HT1080 (cell line): Measurements from ENCODE around the gene TEX101. TPM values are rescaled to one million over a fixed set of nuclear protein-coding genes. Genes with fewer than 3 reads are reported as not detected.
"Not testable (repeated sequence)": the region's sequence is repeated elsewhere in the genome, so short reads cannot be mapped to it uniquely, and the experiment has no call there.

ENCODE experiments used
- DNase-seq: peaks from one replicate; pipeline ENCODE4 v3.0.0-alpha.2; 2015; ENCODE audit warnings: low read depth
- polyA plus RNA-seq, 2 experiments: library from polyadenylated mRNA; depleted of rRNA; stranded (reverse); fragments of >200 nt; gene quantifications; 2 replicates each; pipeline ENCODE4 v1.2.3, GENCODE V29; 2015
- total RNA-seq: library from RNA; depleted of rRNA; stranded (reverse); fragments of >200 nt; shearing (Covaris generic); gene quantifications from 2 replicates; pipeline ENCODE4 v1.2.3, GENCODE V29; 2014; rRNA removed

Gene TEX101, protein sequence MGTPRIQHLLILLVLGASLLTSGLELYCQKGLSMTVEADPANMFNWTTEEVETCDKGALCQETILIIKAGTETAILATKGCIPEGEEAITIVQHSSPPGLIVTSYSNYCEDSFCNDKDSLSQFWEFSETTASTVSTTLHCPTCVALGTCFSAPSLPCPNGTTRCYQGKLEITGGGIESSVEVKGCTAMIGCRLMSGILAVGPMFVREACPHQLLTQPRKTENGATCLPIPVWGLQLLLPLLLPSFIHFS
- total RNA-seq: not detected in 2 replicates
- polyA plus RNA-seq (2015; cell fraction: cytosol; rRNA removed): not detected in 2 replicates
- polyA plus RNA-seq (2015; cell fraction: nucleus; rRNA removed): not detected in 2 replicates

DNA sequence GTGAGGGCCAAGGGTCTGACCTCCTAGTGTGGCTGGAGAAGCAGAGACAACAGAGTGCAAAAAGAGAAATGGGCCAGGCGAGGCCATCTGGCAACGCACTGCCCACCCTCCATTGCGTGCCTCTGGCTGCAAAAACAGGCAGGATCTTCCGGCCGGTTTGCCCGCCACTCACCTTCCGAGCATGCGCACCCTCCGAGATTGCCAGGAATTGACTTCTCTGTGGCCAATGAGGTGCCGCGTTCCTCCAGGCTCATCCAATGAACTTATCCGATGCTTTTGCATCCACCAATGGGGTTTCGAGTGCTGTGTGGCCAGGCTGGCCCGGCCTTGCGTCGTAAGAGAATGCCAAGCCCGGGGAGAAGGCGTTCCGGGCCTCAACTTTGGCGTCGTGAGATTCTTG lies at the start of gene TEX101:
TSS of gene TEX101 (plus strand) at position 337 of the 400 bp plus-strand sequence. CDS start 1,030 bp downstream, outside the sequence.
- DNase-seq: no peak

DNA sequence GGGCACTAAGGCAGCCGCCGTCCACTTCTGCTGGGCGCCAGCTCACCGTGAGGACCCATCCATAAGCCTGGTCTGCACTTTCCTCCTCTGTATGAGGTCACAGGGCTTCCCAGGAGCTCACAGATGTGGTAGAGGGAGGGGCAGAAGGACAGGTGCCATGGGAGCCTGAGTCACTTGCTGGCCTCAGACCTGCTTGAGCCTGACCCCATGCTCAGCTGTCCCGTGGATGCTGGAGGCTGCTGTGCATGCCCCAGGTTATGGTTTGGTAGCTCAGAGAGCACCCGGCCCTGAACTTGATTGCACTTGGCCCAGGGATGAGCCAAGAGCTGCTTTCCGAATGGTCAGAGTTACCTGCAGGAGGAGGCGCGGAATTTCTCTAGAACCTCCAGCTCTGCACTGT lies 49.0 kb upstream of the TEX101 start:
- DNase-seq: not testable (repeated sequence)

DNA sequence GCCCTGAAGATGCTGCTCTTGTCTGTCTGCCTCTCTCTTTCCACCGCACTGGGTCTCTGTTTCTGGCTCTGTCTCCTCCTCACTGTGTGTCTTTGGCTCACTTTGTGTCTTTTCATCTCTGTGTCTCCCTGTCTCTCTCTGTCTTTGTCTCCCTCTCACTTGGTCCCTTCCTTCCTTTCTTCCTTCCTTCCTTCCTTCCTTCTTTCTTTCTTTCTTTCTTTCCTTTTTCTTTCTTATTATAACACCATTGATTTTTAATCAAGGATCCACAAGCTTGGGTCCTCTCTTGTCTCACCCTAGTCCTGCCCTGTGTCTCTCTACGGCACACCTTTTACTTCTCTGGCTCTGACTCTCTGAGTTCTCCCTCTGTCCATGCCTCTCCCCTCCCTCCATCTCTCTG lies 46.9 kb upstream of the TEX101 start:
- DNase-seq: no peak

DNA sequence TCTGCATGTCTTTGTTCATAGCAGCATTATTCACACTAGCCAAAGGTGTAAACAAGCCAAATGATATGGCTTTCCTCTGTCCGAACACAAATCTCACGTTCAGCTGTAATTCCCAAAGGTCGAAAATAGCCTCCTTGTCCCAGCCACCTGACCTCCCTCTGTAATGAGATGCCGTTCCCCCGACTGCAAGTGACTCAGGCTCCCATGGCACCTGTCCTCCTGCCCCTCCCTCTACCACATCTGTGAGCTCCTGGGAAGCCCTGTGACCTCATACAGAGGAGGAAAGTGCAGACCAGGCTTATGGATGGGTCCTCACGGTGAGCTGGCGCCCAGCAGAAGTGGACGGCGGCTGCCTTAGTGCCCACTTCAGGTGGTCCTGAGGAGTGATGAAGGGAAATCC lies 45.8 kb upstream of the TEX101 start:
- not testable (repeated sequence) for DNase-seq

DNA sequence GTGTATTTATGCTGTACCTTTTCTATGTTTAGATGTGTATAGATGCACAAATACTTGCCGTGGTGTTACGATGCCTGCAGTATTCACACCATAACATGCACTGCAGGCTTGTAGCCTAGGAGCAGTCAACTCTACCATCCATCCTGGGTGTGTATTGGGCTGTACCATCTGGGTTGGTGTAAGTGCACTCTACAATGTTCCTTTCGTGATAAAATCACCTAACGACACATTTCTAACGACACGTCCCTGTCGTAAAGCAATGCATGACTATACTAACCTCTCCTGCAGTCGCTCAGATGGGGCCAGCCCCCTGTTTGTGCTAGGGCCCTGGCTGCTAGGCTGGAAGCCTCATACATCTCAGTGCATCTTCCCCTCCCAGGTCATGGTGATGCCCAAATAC lies 42.8 kb upstream of the TEX101 start:
- no peak for DNase-seq

DNA sequence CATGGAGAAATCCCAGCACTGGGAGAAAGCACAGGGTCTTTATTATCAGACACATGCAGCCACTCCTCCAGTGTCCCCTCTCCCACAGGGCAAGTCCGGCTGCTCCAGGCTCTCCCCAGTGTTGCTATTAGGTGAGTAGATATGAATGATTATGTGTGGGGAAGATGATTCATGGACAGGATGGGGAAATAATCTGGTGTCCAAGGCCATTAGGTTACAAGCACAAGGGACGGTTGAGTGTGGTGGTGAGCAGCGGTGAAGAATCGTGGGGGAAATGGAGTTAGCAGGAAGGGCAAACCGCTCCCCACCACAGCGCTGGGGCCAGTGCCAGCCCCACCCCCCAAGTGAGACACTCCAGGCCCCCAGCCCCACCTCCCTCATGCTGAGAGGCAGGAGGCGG lies 42.2 kb upstream of the TEX101 start:
- DNase-seq: peak; percentile 44

DNA sequence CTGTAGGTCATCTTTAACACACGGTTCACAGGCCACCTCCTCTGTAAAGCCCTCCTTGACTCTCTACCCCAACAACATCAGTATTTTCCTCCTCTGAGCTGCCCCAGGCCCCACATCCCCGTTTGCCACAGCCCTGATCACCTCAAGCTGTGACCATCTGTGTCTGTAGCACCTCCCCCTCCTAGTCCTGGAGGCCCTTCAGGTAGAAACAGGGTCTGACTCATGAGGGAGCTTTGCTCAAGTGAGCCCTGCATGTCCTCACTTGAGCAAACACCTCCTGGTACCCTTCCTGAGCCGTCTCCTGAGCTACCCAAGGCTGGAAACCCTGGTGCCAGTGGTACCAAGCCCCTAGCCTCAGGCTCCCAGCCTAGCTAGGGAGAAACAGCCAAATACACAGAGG lies 37.1 kb upstream of the TEX101 start:
- not testable (repeated sequence) for DNase-seq

DNA sequence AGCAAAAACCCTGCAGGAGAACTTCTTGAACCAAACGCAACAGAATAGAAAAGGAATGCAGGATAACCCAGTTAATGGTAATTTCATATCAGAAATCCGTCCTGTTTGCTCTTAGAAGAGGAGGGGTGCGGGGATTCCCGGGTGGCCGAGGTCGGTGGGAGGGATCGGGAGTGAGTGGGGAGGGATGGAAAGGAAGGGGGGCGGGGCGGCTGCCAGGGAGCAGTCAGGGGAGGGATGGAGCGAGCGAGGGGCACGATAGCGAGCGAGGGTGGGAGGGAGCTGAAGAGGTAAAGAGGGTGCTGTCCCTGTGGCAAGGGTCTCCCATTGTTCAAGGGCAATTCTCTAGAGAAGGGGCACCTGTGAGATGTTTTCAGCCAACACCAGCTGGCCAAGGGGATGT lies 34.7 kb upstream of the TEX101 start:
- DNase-seq: no peak

DNA sequence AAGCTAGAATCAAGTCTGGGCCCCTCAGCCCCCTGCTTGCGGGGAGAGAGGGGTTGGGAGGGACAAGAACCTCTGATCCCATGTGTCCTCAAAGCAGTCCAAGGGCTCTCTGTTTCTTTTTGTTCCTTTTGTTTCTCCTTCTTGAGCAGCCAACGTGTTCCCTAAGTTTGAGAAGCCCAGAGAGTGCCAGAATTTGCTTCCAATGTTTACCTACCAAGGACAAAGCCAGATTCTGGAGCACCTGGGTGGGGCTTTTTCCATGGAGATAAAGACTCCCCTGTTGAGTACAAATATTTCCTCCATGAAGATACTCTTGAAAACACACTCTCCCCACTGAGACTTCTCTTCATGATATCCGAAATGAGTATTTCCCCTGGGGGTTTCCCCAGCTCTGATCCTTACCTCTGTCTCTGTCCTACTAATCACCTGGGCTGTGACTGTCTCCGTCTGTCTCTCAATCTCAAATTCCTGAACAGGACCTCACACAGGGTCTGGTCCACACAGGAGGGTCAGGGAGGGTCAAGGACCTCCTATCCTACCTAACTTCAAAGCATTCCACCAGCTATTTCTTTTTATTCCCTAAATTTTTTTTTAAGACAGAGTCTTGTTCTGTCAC lies 33.8 kb upstream of the TEX101 start:
- DNase-seq: no peak

DNA sequence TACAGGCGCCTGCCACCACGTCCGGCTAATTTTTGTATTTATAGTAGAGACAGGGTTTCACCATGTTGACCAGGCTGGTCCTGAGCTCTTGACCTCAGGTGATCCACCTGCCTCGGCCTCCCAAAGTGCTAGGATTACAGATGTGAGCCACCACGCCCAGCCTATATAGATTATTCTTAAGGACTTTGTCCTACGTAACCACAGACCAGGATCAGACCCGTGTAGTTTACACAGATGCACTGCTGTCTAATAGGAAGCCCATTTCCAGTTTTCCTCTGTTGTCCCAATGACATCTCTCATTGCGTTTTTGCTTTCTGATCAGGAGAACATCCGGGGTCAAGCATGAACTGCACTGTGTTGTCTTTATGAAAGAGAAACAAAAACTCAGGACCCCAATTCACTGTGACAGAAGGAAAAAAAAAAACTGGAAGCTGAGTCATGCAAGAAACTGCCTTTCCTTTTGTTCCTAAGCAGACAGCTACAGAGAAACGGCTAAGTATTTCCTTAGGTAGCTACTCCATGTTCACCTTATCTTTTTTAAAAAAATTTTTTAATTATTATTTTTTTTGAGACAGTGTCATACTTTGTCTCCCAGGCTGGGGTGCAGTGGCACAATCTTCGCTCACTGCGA lies 32.0 kb upstream of the TEX101 start:
- DNase-seq: peak; percentile 10

DNA sequence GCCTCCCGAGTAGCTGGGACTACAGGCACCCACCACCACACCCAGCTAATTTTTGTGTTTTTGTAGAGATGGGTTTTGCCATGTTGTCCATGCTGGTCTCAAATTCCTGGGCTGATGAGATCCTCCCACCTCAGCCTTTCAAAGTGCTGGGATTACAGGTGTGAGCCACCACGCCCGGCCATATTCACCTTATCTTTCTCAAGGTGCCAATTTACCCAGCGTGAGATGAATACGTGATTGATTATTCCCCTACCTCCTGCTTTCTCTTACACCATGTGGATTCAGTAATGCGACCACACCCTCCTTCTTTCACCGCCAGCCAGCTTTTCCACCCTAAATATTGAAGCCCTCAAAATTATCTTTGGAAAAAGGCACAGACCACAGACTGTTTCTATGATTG lies 31.4 kb upstream of the TEX101 start:
- DNase-seq: not testable (repeated sequence)

DNA sequence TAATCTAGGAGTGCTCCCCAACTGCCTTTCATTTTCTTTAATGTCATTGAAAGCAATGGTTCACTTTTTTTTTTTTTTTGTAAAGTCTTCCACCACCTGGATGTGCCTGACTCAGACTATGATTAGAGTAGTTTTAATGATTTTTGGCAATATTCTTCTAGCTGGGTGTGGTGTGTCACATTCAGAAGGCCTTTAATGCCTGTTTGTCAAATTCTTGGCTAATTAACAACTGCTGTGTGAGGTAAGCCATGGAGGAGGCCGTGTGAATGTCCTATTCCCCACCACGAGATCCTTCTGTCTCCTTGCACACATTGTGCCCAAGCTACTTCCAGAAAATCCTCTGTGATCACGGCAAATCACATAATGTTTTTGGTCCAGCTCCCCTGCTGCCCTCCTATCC lies 30.9 kb upstream of the TEX101 start:
- not testable (repeated sequence) for DNase-seq

DNA sequence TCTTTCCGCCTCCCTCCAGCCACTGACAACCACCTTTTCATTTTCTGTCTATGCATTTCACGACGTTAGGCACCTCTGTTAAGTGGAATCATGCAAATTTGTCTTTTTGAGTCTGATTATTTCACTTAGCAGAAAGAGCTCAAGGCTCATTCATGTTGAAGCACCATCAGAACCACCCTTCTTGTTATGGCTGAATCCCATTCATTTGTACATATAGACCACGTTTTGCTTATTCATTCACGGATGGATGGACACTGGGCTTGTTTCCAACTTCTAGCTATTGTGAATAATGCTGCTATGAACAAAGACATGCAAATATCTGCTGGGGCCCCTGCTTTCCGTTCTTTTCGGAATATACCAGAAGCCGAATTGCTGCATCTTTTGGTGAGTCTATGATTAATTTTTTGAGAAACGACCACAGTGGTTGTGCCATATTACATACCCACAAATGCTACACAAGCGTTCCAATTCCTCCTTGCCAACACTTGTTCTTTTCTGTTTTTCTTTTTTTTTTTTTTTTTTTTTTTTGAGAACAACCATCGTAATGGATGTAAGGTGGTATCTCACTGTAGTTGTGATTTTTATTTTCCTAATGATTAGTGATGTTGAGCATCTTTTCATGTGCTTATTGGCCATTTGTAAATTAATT lies 23.7 kb upstream of the TEX101 start:
- not testable (repeated sequence) for DNase-seq

DNA sequence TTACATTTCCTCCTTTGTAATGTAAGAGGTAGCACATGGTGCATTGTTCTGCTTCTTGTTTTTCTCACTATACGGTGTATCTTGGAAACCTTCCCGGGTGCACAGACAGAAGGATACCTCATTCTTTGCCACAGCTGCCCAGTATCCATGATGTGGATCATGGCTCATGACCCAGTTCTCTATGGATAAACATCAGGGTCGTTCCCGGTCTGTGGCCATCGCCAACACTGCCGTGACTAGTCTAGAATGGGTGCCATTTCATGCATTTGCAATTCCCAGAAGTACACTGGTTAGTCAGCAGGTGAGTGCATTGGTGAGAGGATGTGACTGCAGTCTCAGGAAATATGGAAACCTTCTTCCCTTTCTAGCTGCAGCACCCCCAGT lies 23.1 kb upstream of the TEX101 start:
- not testable (repeated sequence) for DNase-seq

DNA sequence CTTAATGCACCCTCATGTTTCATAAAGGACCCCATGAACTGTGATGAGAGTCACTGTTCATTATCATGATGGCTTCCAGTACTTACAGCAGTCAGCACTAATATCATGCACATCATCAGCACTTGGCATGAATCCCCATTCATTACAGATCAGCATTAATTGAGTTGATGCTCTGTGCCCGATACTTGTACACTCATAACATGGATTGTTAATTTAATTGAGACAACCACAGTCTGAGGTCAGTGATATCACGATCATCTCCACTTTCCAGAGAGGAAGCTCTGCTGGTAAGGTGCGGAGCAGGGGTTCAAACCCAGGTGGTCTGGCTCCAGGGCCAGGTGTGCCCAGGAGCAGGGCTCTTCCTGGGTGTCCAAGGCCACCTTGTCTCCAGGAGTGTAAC lies 21.2 kb upstream of the TEX101 start:
- not testable (repeated sequence) for DNase-seq

DNA sequence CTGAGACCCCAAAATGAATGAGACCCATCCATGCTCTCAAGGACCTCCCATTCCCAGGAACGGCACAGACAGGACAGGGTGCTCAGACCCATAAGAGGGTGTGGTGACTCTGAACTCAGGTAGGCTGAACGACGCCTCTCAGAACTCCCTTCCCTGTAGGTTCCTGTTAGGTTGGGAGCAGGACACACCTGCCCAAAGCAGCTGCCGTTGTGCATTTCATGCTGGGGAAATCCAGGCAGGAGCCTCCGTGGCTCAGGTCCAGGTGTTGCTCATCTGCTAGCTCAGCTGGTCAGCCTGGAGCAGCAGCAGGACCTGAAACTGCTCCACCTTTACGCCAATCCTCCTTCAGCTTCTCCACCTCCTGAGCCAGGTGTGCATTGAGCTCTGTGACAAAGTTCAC lies 19.1 kb upstream of the TEX101 start:
- no peak for DNase-seq

DNA sequence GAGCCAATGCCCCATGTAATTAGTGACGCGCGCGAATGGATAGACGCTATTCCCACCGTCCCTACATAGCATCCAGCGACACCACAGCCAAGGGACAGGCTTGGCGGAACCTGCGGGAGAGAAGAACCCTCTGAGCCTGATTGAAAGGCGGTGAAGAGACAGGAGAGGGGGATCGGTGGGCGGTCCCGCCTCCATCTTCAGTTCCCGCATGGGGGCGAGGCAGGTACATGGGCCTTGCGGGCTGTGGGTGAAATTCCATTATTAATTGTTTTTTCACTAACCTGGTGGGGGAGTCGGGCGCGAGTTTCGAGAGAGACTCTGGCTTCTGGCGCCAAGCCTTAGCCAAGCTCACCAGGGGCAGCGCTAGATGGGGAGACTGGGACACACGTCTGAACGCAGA lies 8.4 kb upstream of the TEX101 start:
- DNase-seq: no peak

DNA sequence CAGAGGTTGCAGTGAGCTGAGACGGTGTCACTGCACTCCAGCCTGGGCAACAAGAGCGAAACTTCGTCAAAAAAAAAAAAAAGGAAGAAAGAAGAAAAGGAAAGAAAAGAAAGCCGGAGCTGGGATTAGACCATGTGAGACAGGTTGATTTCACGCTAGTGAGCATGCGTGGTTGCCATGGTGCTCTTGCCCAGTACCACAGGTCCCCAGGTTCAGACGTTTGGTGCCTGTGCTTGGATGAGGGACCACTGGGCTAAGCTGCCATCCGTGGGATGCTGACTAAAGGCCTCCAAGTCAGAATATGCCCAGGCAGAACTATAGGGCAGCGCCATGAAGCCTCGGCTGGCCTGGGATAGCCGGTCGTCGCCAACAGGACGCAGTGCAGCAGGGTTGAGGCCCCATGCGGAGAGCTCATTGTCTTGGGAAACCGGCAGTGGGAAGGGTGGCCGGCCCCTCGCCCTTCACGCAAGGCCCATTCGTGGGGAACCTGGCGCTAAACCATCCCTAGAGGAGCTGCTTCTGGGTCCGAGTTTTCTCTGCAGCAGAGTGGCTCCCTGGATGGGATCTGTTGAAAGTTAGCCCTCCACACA lies 7.2 kb upstream of the TEX101 start:
- DNase-seq: no peak

DNA sequence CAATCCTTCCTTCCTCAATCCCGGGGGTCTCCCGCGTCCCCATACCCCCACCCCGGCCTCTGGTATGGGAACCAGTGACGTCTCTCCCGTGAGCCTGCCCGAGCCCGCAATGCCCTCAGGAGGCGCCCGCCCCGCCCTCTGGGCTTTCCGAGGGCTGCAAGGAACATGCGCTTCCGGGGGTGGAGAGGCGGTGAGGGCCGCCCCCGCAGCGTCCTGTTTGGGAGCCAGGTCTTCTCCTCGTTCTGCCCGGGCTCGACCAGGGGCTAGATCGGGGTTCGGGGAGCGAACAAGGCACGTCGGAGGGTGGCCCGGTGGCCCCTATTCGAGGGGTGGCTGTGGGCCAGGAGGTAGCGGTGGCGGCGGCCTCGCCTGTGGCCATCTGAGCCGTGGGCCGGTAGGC lies 6.6 kb upstream of the TEX101 start:
- no peak for DNase-seq

DNA sequence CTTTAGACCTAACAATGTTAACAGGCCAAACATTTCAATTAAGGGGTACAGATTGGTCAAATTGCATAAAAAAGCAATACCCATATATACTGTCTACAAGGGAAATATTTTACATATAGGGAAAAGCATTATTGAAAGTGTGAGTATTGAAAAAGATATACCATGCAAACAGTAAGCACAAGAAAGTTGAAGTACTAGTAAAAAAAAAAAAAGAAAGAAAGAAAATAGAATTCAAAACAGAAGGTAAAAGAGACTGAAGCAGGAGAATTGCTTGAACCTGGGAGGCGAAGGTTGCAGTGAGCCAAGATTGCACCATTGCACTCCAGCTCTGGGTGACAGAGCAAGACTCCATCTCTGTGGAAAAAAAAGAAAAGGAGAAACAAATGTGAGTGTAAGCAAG lies 5.3 kb upstream of the TEX101 start:
- DNase-seq: no peak

DNA sequence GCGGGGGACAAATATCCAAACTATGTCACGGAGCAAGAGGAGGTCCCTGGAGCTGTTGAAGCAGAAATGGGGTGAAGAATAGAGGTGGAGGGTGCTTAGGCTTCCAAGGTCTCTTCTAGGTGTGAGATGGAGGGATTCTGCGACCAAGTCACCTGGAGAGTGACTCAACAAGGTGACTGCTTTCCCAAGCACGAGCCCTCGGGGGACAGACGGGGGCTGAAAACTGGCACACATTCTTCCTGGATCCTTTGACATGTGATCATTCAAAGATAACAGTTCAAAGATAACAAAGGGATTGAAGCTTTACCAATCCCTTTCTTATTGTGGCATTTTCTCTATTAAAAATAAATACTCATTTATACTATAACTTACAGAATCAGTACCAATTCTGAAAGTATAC lies 2.2 kb upstream of the TEX101 start:
- DNase-seq: no peak
